Sigmoid colon (tissue), 7 donors: ENCODE results near the gene SPACA9. TPM values are rescaled to one million over a fixed set of nuclear protein-coding genes. Genes with fewer than 3 reads are reported as not detected.

Source experiments
- DNase-seq: peaks from one replicate; pipeline ENCODE4 v3.0.0-alpha.2; 2019
- H3K27ac ChIP-seq, 4 donors: fragments of 200-600 bp; sonication (generic); one replicate each; pipeline ENCODE4 v1.5.1; 2016 to 2019; ENCODE audit warnings: mild to moderate bottlenecking in 1 of 4
- H3K27me3 ChIP-seq, 3 donors: fragments of 200-600 bp; sonication (generic); one replicate each; pipeline ENCODE4 v1.5.1; 2019; ENCODE audit warnings: mild to moderate bottlenecking in 1 of 3
- H3K36me3 ChIP-seq, 4 donors: fragments of 200-600 bp; sonication (generic); one replicate each; pipeline ENCODE4 v1.5.1; 2016 to 2019
- H3K4me1 ChIP-seq, 4 donors: fragments of 200-600 bp; sonication (generic); one replicate each; pipeline ENCODE4 v1.5.1; 2017 to 2019
- H3K4me3 ChIP-seq, 4 donors: fragments of 200-600 bp; sonication (generic); one replicate each; pipeline ENCODE4 v1.5.1; 2017 to 2019; ENCODE audit warnings: mild to moderate bottlenecking in 2 of 4, moderate library complexity in 1 of 4
- H3K9me3 ChIP-seq, 4 donors: fragments of 200-600 bp in 3 of 4; sonication (generic) in 3 of 4; one replicate each; pipeline versions ENCODE4 v1.5.1 to v1.6.1; 2013 to 2019
- EP300 ChIP-seq, 4 donors: sonication (generic); formaldehyde crosslinking; IDR thresholded peaks; one replicate each; pipeline ENCODE4 v1.6.1; 2017; ENCODE audit warnings: antibody characterized with exemption in 4 of 4
- POLR2A ChIP-seq, 2 donors: fragments of 450-650 bp; IDR thresholded peaks; one replicate each; pipeline ENCODE4 v1.6.1; 2016; ENCODE audit warnings: antibody characterized with exemption in 2 of 2, mild to moderate bottlenecking in 2 of 2, moderate library complexity in 2 of 2
- POLR2AphosphoS5 ChIP-seq, 4 donors: sonication (generic); formaldehyde crosslinking; IDR thresholded peaks; one replicate each; pipeline ENCODE4 v1.6.1; 2017; ENCODE audit warnings: antibody characterized with exemption in 4 of 4
- WGBS, 2 donors: extraction: QIAGEN DNeasy Blood & Tissue Kit; methylation state at CpG; one replicate each; pipeline ENCODE4 v1.1.7; 2013; 5-methylcytosine and 5-hydroxymethylcytosine counted together
- intact Hi-C: fragments of 100-400 bp; cut with DNase I; formaldehyde crosslinking; loops from one replicate; pipeline ENCODE4 v1.15.1; 2023
- polyA plus RNA-seq, 3 donors: library from polyadenylated mRNA; stranded (reverse); fragments of 200-250 nt; gene quantifications; one replicate each; pipeline ENCODE4 v1.2.3, GENCODE V29; 2013
- total RNA-seq, 4 donors: library from RNA; depleted of rRNA; stranded (reverse); fragments of >200 nt; gene quantifications; one replicate each; pipeline ENCODE4 v1.1.0, GENCODE V29; 2016
- TF ChIP-seq, protein P1 (sequence below), 4 experiments: fragments of 450-650 bp in 3 of 4; fragments of 200-600 bp in 1 of 4; IDR thresholded peaks; one replicate each; pipeline ENCODE4 v1.5.1; 2016 to 2019; ENCODE audit warnings: antibody characterized with exemption in 4 of 4, mild to moderate bottlenecking in 3 of 4, moderate library complexity in 2 of 4
- donor health status: healthy with polysubstance abuse.
- donor health status: Bipolar disorder and iron deficiency.
- donor health status: healthy.

SPACA9 gene
- total and polyA plus RNA-seq, 7 donors, result 0.69 to 14.0 (median 4.3) TPM

DNA sequence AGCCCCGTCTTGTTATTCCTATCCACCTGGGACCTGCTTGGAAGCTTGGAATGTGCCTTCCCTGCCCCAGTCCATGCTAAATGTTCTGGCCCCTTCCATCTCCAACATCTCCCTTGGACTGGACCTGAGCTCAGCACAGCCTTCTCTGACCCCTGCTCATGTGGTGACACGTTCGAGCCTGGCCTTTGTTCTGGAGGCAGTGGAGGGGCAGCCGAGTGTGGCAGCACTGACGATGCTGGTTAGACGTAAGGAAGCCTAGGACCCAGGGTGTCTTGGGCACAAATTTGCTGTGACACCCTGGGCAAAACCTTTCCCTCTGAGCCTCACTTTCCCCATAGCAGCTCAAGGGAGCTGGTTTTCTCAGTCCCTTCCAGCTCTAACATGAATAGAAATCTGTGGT lies 3.9 kb downstream of the SPACA9 start:
- H3K27ac ChIP-seq, result no peak overlapping the region
- TF ChIP-seq EP300 (IDR thresholded peaks at IDR 0.05), result no peak
- TF ChIP-seq, protein P1, sequence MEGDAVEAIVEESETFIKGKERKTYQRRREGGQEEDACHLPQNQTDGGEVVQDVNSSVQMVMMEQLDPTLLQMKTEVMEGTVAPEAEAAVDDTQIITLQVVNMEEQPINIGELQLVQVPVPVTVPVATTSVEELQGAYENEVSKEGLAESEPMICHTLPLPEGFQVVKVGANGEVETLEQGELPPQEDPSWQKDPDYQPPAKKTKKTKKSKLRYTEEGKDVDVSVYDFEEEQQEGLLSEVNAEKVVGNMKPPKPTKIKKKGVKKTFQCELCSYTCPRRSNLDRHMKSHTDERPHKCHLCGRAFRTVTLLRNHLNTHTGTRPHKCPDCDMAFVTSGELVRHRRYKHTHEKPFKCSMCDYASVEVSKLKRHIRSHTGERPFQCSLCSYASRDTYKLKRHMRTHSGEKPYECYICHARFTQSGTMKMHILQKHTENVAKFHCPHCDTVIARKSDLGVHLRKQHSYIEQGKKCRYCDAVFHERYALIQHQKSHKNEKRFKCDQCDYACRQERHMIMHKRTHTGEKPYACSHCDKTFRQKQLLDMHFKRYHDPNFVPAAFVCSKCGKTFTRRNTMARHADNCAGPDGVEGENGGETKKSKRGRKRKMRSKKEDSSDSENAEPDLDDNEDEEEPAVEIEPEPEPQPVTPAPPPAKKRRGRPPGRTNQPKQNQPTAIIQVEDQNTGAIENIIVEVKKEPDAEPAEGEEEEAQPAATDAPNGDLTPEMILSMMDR (IDR thresholded peaks at IDR 0.05), result no peak
- TF ChIP-seq POLR2AphosphoS5 (IDR thresholded peaks at IDR 0.05), result no peak
- no peak for TF ChIP-seq POLR2A (IDR thresholded peaks at IDR 0.05)
- H3K36me3 ChIP-seq, result peaks cover 0 to 29% (median 7%) of the 10 kb centered on the region in 4 donors
- WGBS, 2 donors, result 83 to 90% methylated on average over 6 of the region's 6 CpGs
- no peaks in the 10 kb centered on the region for H3K27me3 ChIP-seq
- peaks cover 0 to 8% (median under 1%) of the 10 kb centered on the region in 4 donors for H3K4me1 ChIP-seq
- intact Hi-C loops, result loop anchor here (5.0 kb wide), 1 partner anchor 210 kb away; the partner anchor contains the start of gene GTF3C4
- no peak overlapping the region for H3K4me3 ChIP-seq
- no peaks in the 10 kb centered on the region for H3K9me3 ChIP-seq
- no peak for DNase-seq

DNA sequence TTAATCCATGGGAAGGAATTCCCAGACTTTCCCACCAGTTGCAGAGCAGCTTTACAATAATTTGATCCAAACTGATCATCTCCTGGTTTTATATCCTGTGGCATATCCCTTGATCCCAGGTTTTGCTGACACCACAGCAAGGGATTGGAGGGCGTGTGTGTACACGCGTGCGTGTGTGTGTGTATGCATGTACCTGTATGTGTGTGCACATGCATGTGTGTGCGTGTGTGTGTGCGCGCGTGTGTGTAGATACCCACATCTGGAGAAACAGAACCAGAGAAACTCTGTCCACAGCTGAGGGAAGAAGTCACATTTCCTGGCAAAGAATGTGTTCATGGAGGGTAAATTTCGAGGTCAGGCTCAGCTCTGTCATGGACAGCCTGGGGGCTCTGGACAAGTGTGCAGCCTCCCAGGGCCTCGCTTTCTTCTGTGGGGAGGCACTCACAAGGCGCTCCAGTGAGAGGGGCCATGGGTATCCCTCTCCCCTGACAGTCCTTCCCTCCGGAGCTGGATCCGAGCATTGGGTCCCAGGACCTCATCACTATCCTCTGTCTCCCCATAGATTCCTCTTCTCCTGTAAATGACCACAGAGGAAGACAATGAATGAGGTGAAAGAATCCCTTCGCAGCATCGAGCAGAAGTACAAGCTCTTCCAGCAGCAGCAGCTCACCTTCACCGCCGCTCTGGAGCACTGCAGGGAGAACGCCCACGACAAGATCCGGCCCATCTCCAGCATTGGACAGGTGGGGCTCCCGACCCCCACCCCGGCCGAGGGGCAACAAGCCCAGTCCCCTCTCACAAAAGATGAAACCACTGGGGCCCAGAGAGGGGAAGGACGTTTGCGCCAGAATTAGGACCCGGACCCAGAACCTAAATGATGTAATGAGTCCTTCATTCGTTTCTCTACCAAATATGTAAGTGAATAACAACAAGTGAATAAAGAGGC lies 4.9 kb downstream of the SPACA9 start:
- DNase-seq, result no peak
- Histone ChIP-seq H3K36me3 (peaks cover 0 to 39% (median 7%) of the 10 kb centered on the region in 4 donors), H3K4me1 (peaks cover 0 to 4% (median 0%) of the 10 kb centered on the region in 4 donors), H3K9me3 (no peaks in the 10 kb centered on the region), H3K4me3 (no peak overlapping the region), H3K27me3 (no peaks in the 10 kb centered on the region), H3K27ac (no peak overlapping the region)
- TF ChIP-seq POLR2A (IDR thresholded peaks at IDR 0.05) (no peak), EP300 (IDR thresholded peaks at IDR 0.05) (no peak), POLR2AphosphoS5 (IDR thresholded peaks at IDR 0.05) (no peak)
- TF ChIP-seq, protein P1 (IDR thresholded peaks at IDR 0.05), result no peak
- WGBS, 2 donors, result 94% methylated on average over 27 of the region's 27 CpGs
- intact Hi-C loops, result loop anchor here (5.0 kb wide), 1 partner anchor 211 kb away; the partner anchor contains the start of gene GTF3C4

DNA sequence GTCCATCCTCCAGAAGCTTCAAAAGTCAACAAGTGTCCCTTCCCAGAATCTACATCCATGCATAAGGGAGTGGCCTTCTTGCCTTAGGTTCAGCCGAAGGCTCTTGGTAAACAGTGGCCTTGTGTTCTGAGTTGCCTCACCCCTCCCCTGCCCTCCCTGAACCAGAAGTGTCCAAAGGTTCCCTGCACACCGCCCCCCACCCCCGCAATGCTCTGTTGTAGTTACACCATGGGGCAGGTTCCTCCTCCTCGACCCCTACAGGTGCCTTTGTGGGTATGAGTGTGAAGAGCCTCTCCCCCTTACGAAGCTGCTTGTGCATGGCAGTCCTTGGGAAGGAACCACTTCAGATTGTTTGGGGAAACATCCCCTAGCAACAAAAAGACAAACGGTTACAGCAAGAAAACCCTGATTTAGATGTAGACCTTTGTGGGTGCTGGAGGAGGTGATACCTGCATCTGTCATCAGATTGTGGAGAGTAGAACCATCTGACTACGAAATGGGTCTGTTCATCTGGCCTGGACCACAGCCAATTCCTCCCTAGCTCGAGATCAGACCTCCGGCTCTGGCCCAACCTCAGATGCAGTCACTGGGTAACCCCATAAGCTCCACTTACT lies 7.1 kb downstream of the SPACA9 start:
- no peaks in the 10 kb centered on the region for H3K4me1 ChIP-seq
- intact Hi-C loops, result no loop called here
- no peak for TF ChIP-seq POLR2AphosphoS5 (IDR thresholded peaks at IDR 0.05)
- TF ChIP-seq POLR2A (IDR thresholded peaks at IDR 0.05), result no peak
- TF ChIP-seq, protein P1 (IDR thresholded peaks at IDR 0.05), result no peak
- no peak for TF ChIP-seq EP300 (IDR thresholded peaks at IDR 0.05)
- no peak for DNase-seq
- H3K9me3 ChIP-seq, result no peaks in the 10 kb centered on the region
- 34 to 39% methylated on average over 9 of the region's 9 CpGs for WGBS, 2 donors
- peaks cover 0 to 54% (median 7%) of the 10 kb centered on the region in 4 donors for H3K36me3 ChIP-seq
- no peak overlapping the region for H3K27ac ChIP-seq
- H3K4me3 ChIP-seq, result no peak overlapping the region
- no peaks in the 10 kb centered on the region for H3K27me3 ChIP-seq

DNA sequence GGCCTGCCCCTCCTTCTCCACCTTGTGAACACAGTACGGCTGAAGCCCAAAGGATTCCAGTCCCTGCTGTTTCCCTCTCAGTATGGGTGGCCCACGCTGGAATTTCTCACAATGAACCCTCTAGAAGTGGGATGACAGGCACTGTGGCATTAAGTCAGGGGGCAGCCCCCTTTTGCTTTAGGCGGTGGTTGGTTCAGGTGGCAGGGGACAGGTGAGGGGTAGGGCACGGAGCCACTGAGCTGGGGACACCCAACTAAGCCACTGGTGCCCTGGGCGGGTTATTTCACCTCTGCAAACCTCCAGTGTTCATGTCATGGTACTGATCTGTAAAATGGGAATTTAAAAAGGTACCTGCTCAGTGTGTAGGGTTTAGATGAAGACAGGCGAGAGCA lies 7.6 kb downstream of the SPACA9 start:
- Histone ChIP-seq H3K27ac (no peak overlapping the region), H3K4me1 (no peaks in the 10 kb centered on the region), H3K9me3 (no peaks in the 10 kb centered on the region), H3K4me3 (no peak overlapping the region), H3K36me3 (peaks cover 0 to 58% (median 7%) of the 10 kb centered on the region in 4 donors), H3K27me3 (no peaks in the 10 kb centered on the region)
- intact Hi-C loops, result no loop called here
- DNase-seq, result no peak
- 90 to 94% methylated on average over 6 of the region's 6 CpGs for WGBS, 2 donors
- TF ChIP-seq POLR2A (IDR thresholded peaks at IDR 0.05) (no peak), EP300 (IDR thresholded peaks at IDR 0.05) (no peak), POLR2AphosphoS5 (IDR thresholded peaks at IDR 0.05) (no peak)
- TF ChIP-seq, protein P1 (IDR thresholded peaks at IDR 0.05), result no peak
